ENCODE results near the gene ENPEP.
"Not testable (repeated sequence)": the region's sequence is repeated elsewhere in the genome, so short reads cannot be mapped to it uniquely, and the experiment has no call there.

The ENPEP gene

DNA sequence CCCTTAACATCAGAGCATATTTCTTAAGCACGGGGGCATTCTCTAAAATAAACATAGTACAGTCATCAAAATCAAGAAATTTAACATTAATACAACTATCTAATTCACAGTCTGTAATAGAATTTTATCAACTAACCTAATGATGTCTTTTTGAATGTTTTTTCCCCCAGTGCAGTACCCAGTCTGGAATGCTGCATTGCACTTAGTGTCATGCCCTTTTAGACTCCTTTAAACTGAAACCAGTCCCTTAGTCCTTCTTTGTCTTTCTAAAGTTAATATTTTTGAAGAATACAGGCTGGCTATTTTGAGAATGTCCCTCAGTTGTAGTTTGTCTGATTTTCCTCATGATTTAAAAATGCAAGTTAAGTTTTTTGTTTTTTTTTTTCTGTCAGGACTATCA is 9.5 kb downstream of the ENPEP start:
- DNase-seq (ENCODE audit: low read depth in 3 of 3): no peak

DNA sequence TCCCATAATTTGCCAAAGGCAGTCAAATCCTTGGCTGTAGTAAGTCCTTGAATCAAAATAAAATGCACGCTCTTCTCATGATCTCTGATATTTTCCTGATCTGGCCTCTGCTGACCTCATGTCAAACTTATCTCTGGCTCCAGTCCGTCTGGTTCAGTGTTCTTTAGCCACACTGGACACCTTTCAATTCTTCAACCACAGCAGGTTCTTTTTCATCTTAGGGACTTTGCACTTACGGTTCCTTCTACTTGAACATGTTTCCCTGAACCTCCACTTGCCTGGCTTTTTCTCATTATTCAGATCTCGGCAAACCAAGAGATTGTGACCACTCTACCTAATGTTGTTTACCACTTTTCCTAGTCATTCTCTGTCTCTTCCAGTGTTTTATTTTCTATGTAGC is 10.3 kb downstream of the ENPEP start:
- DNase-seq (ENCODE audit: low read depth in 3 of 3): no peak

DNA sequence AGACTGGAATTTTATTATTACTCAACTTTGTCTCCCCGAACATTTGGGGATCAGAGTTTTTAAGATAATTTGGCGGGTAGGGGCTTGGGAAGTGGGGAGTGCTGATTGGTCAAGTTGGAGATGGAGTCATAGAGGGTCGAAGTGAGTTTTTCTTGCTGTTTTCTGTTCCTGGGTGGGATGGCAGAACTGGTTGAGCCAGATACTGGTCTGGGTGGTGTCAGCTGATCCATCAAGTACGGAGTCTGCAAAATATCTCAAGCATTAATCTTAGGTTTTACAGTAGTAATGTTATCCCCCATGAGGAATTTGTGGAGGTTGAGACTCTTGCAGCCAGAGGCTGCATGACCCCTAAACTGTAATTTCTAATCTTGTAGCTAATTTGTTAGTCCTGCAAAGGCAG is 10.9 kb downstream of the ENPEP start:
- DNase-seq (ENCODE audit: low read depth in 3 of 3): not testable (repeated sequence)

DNA sequence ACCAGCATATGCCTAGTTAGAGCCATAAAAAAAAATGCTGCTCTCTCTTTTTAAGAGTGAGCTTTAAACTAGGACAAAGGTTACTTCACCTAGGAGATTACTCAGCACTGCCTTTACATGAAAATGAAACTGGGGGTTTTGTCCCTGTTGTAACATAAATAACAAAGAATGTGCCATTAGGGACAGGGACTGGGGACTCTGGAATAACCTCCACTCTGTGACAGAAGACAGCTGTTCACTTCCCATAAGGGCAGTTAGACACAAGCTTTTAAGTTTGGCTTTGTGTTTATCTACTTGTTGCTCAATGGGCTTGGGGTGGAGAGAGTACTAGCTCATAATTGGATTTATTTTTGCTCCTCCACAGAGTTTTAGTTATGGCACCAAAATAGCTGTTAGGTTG is 11.9 kb downstream of the ENPEP start:
- no peak for DNase-seq (ENCODE audit: low read depth in 3 of 3)

DNA sequence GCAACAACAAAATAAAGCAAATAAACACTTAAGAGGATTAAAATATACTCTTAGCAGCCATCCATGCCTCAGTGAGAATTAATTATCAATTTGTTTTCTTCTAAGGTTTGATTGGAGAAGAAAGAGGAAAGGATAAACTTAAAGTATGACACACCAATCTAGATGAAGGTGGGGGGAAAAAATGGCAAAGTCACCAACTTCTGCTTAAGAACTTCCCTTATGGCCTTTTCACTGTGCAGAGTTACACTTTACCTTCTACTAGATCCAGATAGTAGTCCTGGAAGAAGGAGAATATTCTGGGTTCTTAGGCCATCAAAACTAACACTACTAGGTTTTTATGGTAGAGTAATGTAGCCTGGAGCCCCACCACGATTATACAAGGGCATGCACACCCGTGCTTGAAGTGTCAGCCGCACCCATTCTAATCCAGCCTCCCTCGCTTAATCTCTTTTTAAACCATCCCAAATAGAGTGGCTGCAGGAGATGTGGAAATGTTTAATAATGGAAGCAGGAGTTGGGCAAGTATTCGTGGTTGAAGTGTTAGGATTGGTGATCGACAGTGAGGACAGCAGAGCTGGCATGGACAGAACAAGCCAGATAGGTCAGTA is 14.1 kb downstream of the ENPEP start:
- DNase-seq (ENCODE audit: low read depth in 3 of 3): no peak

DNA sequence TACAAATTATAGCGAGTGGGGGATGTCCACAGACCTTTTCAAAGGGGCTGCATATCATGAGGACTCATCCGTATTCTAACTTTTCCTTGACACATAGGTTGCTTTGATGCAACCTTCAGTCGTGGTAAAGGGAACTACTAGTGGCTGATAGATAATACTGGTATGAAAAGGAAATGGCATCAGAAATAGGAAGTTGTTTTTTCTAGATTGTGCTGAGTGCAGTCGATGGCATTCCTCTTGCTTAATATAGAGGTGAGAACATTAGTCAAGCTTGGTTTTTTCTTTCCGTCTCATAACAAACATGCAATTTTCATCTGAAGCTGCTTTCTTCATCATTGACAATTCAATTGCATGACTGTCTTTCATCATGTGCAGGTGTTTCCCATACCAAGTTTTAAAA is 16.6 kb downstream of the ENPEP start:
- no peak for DNase-seq (ENCODE audit: low read depth in 3 of 3)

DNA sequence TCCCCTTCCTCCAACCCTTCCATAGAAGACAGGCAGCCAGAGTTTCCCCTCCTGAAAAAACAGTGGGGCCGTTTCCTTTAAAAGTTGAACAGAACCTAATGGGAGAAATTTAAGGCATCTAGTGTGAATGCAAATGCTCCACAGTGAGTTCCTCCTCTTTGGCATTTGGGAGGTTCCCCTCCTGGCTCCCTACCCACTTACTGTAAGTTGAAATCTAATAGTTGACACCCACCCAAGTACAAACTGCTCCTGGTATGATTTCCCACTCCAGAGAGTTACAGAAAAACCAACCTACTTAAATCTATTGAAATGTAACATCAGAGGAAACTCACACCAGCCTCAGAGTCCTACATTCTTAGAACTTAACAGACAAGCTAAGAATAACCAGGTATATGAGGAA is 17.6 kb downstream of the ENPEP start:
- no peak for DNase-seq (ENCODE audit: low read depth in 3 of 3)

DNA sequence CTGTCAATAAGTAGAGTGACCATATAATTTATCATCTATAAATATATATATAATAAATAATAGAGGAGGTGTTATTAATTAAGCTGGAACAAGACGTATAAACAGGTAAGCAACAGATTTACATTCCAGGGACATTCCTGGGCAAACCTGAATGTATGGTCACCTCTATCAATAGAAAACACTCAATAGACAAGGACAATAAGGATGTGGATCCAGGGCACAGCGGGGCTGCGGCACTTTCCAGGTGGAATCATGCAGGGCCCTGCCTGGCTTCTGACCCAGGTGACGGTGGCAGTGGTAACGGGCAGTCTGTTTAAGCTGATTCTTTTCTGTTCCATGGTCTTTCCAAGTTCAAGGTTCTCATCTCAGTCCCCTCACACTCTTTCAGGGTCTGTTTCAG is 22.5 kb downstream of the ENPEP start:
- no peak for DNase-seq (ENCODE audit: low read depth in 3 of 3)

DNA sequence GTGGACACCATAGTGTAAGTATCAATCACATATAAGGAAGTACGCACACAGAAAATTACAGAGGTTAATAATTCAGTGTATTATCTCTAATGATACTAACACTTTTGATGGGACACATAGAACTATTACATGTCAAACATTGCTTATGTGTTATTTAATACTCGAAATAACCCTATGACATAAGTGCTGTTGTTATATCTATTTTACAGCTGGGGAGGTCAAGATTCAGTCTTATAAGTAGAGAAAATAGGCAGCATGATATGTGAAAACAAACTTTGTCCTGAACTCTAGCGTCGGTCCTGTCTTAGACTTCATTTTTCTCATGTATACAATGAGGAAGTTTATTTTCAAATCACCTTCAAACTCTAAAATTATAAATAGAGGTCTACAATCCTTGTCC is 23.2 kb downstream of the ENPEP start:
- DNase-seq (ENCODE audit: low read depth in 3 of 3): no peak

DNA sequence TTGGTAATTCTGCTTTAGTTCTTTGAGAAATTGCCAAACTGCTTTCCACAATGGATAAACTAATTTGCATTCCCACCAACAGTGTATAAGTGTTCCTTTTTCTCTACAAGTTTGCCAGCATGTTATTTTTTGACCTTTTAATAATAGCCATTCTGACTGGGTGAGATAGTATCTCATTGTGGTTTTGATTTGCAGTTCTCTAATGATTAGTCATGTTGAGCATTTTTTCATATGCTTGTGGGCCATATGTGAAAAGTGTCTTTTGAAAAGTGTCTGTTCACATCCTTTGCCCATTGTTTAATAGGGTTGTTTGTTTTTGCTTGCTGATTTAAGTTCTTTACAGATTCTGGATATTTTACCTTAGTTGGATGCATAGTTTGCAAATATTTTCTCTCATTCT is 25.9 kb downstream of the ENPEP start:
- DNase-seq (ENCODE audit: low read depth in 3 of 3): no peak

DNA sequence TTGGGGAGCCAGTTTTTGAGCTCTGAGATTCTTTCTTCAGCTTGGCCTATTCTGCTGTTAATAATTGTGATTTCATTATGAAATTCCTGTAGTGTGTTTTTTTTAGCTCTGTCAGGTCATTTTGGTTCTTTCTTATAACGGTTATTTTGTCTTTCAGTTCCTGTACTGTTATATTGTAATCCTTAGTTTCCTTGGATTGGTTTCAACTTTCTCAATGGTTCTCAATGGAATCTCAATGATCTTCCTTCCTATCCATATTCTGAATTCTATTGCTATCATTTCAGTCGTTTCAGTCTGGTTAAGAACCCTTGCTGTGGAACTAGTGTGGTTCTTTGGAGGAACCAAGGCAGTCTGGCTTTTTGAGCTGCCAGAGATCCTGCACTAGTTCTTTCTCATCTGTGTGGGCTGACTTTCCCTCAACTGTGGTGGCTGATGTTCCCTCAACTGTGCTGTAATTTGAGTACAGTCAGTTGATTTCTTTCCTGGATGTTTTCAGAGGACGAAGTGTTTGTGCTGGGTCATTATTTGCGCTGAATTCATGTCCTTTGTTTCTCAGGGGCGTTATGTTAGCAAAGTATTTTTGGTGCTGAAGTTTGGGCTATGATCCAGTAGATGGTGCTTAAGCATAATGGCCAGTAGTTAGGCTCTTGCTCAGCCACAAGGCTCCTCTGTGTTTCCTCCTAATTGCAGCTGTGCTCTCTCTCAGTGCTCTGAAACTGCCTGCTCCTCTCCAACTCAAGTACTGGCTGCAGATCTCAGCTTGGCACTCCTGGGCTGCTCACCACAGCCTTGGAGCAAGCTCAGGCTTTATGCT is 27.5 kb downstream of the ENPEP start:
- DNase-seq (ENCODE audit: low read depth in 3 of 3): no peak

DNA sequence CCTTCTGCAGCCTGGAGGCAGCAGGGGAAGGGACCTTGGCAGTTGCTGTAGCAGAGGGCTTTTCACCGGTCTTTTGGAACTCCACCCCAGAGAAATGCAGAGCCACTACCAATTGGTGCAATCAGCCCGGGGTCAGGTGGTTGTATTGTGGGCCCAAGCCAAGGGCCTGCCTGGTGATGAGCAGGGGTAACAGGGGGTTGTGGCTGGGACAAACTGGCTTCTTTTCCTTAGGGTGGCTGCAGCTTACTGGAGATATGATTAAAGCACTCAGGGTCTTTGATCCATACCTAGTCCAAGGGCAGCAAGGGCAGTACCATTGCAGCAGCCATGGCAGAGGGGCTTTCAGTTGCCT is 28.1 kb downstream of the ENPEP start:
- DNase-seq (ENCODE audit: low read depth in 3 of 3): no peak

DNA sequence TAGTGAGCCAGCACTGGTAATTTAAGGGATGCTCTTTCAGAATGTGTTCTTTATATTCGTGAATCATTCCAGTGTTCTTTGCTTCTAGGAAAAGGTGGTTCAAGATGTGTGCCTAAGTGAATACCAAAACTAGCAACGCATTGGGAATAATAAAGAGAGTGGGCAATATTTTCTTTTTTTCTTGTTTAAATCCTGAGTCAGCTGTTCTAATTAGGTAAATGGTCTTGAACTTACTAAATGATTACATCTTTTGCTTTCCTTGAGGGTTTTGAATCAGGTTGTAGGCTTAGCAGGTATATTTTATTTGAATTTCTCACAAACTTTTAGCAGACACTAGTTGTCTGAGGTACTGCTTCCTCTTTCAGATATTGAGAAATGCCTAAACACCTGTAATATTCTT is 29.5 kb downstream of the ENPEP start:
- DNase-seq (ENCODE audit: low read depth in 3 of 3): no peak

DNA sequence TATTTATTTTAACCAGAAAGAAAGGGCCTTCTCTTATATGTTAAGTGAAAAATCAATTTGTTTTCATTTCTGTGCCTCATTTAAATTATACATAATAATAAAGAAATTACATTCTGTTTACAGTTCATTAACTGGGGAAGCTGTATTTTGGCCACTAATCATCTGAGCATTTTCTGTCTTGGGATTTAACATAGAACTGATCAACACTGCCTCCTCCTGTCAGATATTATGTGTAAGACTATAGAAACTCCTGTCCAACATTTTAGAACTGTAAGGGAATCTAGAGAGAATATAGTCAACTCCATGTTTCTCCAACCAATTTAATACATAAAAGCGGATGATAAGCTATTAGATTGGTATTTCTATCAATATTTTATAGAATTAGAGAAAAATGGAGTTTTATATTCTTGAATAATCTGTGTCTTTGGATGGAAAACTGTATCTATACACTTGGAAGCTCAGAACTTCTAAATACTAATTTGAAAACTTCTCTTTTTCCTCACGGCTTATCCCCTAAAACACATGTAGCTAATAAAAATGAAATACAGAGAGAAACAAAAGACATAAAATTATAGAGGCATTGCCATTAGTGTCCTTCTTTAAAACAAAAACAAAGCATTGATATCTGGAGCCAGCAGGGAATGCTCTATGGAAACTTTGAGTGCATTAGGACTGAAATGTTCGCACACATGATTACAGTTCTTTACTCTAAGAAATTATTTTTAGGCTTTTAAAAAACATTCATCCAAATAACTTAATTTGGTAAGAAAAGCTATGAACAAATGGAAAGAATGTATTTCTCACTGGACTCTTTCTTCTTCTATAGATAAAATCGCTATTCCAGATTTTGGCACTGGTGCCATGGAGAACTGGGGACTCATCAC is 33.1 kb downstream of the ENPEP start:
- DNase-seq (ENCODE audit: low read depth in 3 of 3): no peak

DNA sequence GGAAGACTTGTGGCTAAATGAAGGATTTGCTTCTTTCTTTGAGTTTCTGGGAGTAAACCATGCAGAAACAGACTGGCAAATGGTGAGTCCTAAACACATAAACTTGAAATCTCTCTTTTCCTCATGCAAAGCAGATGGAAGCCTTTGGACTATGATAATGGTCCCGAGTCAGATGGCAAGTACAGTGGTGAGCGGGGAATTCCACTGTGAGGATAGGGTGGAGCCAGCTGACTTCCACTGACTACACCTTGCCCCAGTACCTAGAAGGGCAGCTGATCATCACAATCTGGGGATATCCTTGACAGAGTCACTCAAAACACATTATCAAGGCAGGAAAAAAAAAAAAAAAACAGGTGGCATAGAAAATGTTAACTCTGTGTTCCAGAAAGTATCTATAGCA is 34.3 kb downstream of the ENPEP start:
- no peak for DNase-seq (ENCODE audit: low read depth in 3 of 3)

DNA sequence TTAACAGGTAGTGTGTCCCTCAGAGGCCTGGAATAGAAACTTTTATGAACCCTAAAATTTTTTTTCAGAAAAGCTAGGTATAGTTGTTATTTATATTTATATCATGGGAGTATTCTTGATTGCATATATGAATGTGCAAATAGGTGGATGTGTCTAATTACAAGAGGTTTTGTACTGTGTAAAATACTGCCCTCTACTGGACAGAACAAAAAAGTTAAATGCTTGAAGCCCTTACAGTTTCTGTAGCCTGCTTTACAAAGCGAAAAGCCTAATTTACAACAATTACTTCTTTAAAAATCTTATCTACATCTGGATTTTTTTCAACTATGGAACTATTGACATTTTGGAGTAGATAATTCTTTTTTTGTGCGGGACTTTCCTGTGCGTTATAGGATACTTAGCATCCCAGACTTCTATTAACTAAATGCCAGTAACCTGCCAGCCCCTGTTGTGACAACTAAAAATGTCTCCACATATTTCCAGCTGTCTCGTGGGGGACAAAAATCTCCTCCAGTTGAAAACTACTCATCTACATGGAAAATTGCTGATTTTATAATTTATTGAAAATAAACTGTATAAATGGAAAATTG is 35.1 kb downstream of the ENPEP start:
- no peak for DNase-seq (ENCODE audit: low read depth in 3 of 3)

DNA sequence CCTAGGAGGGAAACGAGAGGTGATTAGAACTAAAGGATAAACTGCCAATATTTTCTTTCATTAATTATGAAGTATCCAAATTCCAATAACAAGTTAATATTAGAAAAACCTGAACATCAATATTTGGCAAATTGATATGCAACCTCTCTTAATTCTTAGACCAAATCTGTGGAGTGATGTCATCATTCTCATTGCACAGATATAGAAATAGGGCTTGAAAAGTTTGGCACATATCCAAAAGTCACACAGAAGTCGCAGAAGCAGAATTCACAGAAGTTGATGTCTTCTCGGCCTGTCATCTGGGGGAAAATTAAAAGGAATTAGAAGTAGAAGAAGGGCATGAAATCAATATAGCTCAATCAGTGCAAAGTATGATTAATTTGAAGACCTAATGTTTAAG is 36.9 kb downstream of the ENPEP start:
- no peak for DNase-seq (ENCODE audit: low read depth in 3 of 3)

DNA sequence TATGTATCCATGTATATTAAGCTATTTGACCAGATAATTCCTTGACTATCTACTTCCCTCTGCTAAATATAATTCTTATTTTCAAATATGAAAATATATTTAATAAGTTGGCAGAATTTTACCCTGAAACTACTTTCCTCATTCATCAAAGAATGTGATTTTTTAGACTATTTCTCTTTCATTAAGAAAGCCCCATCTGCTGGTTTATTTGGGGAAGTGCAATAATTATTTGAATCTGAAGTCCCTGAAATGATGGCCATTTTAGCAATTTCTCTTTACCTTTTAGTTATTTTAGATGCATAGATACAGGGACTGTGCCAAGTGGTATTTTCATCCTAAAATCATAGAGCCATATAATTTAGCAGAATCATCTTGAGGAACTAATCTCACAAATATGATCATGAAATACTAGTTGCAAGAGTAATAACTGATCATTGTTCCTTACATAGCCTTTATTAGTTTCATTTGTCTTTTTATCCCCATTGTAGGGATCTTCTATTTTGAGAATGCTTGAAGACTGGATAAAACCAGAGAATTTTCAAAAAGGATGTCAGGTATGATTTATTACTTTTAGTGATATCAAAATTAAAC is 39.0 kb downstream of the ENPEP start:
- no peak for DNase-seq (ENCODE audit: low read depth in 3 of 3)

DNA sequence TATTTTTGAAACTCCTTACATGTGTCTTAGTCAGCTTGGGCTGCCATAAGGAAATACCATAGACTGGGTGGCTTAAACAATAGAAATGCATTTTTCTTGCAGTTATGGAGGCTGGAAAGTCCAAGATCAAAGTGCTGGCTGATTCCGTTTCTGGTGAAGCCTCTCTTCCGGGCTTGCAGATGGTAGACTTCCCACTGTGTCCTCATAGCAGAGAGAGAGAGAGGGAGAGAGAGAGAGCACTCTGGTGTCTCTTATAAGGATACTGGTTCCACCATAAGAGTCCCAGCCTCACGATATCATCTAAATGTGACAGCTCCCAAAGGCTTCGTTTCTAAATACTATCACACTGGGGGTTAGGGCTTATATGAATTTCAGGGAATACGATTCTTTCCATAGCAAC is 39.7 kb downstream of the ENPEP start:
- DNase-seq (ENCODE audit: low read depth in 3 of 3): no peak

DNA sequence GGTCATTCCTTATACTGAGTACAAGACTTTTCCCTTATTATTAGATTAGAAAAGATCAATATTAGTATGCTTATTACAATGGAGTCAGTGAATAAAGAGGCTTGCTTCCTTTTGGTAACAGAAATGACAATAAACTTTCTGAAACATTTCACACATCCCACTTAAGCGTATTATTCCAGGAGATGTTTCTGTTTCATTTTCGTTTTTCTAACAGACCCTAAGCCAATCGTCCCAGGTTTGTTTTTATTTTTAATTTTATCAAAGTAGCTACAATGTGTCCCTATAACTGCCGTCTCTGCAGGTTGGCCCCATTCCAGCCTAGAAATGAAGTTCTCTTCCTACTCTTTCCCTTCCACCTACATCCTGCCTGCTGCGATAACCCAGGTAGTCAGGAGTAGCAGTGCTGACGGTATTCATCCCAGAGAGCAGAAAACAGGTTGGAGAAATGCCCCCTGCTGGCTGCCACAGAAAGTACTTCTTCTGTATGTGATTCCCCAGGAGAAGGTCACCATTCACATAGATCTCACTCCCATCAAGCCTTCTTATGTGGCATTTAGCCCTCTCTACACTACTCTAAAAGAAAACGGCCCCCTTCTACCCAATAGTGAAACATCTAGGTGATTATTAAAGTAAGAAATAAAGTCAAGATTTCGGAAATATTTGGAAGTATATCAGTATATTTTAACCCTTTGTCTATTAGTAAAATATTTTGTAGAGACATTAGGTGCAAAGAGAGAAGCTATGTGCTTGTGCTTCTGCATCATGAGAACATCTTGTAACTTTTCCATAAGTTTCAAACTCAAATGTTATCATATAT is 40.4 kb downstream of the ENPEP start:
- peak; percentile 42 to 62 (median 57) for DNase-seq (ENCODE audit: low read depth in 3 of 3)

DNA sequence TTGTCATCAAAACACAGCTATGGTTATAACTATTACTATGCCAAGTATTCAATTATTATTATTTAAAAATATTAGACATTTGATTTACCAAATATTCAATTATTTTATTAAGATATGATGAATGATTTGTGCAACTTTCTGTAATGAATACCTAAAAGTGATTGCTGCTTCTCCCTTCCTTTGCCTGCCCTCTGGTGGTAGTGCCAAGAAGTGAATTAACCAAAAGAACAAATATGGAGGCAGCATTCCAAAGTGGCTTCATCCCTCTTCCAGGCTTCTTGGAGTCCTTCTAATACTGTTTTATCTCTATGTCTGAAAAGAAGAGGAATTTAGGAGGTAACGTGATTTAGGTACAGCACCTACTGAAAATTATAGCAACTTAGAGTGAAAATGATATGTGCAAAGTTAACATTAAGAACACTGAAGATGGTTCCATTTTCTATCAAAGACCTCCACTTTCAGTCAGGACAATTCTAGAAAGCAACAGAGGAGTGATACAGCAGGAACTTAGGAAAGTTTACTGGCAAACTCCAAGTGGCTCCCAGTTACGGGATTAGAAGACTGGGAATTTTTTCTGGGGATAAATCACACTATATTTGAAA is 43.0 kb downstream of the ENPEP start:
- peak in 1 of 3 experiments; percentile 11 for DNase-seq (ENCODE audit: low read depth in 3 of 3)

Measured in stimulated activated CD4-positive, alpha-beta T cell treated with anti-CD3 and anti-CD28 coated beads, TNF-alpha, amount 100 ng/mL, for 24 hours (primary cell).